ENCODE measurements around the gene ICAM5. TPM values are rescaled to one million over a fixed set of nuclear protein-coding genes. Genes with fewer than 3 reads are reported as not detected.

The ICAM5 gene
- total and polyA plus RNA-seq, 7 donors, result 0.04 to 0.22 (median 0.08) TPM; not detected in 3

DNA sequence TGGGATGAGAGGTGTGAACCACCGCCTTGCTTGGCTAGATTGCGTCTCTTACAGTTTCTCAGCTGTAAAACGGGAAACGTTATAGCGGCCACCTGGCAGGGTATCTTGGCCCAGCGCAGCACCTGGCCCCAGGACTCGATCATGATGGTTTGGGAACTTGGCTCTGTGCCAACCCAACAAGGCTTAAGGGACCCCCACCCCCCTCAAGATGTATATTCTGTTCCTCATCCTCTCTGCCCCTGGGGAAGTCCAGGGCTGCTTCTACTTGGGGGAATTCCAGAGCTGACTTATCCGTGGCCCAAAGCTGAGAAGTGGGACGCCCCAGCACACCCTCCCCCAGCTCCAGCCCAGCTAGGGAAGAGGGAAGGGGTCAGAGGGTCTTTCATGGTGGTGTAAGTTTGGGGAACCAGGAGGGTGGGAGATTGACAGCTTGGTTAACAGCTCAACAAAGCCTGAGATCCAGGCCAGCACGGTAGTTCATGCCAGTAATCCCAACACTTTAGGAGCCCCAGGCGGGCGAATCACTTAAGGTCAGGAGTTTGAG lies 18.1 kb upstream of the ICAM5 start:
- H3K27ac ChIP-seq, result peak overlapping the region; percentile 72
- peak in 1 of 4 donors; percentile 3 for ATAC-seq
- H3K4me1 ChIP-seq, result peaks cover 16% of the 10 kb centered on the region

DNA sequence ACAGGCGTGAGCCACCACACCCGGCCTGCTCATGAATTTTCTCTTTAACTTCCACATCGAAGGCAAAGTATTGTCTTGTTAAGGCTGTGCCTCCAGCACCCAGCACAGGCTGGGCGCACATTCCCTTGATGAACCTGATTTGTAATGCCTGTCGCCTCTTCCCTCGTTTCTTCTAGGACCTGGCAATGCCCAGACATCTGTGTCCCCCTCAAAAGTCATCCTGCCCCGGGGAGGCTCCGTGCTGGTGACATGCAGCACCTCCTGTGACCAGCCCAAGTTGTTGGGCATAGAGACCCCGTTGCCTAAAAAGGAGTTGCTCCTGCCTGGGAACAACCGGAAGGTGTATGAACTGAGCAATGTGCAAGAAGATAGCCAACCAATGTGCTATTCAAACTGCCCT lies 15.2 kb upstream of the ICAM5 start:
- Histone ChIP-seq H3K27me3 (ENCODE audit: insufficient read depth in 3 of 3, low read length in 2 of 3) (peaks cover 0 to 21% (median 1%) of the 10 kb centered on the region in 3 donors), H3K9me3 (no peaks in the 10 kb centered on the region), H3K27ac (no peak overlapping the region), H3K36me3 (ENCODE audit: insufficient read depth in 1 of 2, low read depth in 1 of 2) (peaks cover 0 to 8% of the 10 kb centered on the region in 2 donors), H3K4me3 (no peak overlapping the region), H3K4me1 (peaks cover 14% of the 10 kb centered on the region)
- ATAC-seq (no peak), DNase-seq (no peak)
- 77 to 86% (median 82%) methylated on average over 10 of the region's 10 CpGs for WGBS, 3 donors
- TF ChIP-seq, protein P1, sequence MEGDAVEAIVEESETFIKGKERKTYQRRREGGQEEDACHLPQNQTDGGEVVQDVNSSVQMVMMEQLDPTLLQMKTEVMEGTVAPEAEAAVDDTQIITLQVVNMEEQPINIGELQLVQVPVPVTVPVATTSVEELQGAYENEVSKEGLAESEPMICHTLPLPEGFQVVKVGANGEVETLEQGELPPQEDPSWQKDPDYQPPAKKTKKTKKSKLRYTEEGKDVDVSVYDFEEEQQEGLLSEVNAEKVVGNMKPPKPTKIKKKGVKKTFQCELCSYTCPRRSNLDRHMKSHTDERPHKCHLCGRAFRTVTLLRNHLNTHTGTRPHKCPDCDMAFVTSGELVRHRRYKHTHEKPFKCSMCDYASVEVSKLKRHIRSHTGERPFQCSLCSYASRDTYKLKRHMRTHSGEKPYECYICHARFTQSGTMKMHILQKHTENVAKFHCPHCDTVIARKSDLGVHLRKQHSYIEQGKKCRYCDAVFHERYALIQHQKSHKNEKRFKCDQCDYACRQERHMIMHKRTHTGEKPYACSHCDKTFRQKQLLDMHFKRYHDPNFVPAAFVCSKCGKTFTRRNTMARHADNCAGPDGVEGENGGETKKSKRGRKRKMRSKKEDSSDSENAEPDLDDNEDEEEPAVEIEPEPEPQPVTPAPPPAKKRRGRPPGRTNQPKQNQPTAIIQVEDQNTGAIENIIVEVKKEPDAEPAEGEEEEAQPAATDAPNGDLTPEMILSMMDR (IDR thresholded peaks at IDR 0.05), result no peak
- intact Hi-C loops (cut with DNase I), result loop anchor here in 1 of 2 donors (5.0 kb wide), 1 partner anchor 58 kb away; the partner anchor contains the start of gene RAVER1

More for the DNA sequence above, 18.1 kb upstream of the ICAM5 start:
- Histone ChIP-seq H3K9me3 (no peaks in the 10 kb centered on the region), H3K4me3 (peak overlapping the region; percentile 66), H3K27me3 (ENCODE audit: insufficient read depth in 3 of 3, low read length in 2 of 3) (peaks cover 0 to 22% (median 1%) of the 10 kb centered on the region in 3 donors), H3K36me3 (ENCODE audit: insufficient read depth in 1 of 2, low read depth in 1 of 2) (peaks cover 0 to 8% of the 10 kb centered on the region in 2 donors)
- TF ChIP-seq, protein P1 (IDR thresholded peaks at IDR 0.05), result no peak
- 23 to 29% (median 26%) methylated on average over 12 of the region's 12 CpGs for WGBS, 3 donors
- intact Hi-C loops (cut with DNase I), result loop anchor here in 1 of 2 donors (5.0 kb wide), 1 partner anchor 61 kb away; the partner anchor contains the start of gene RAVER1
- no peak for DNase-seq

DNA sequence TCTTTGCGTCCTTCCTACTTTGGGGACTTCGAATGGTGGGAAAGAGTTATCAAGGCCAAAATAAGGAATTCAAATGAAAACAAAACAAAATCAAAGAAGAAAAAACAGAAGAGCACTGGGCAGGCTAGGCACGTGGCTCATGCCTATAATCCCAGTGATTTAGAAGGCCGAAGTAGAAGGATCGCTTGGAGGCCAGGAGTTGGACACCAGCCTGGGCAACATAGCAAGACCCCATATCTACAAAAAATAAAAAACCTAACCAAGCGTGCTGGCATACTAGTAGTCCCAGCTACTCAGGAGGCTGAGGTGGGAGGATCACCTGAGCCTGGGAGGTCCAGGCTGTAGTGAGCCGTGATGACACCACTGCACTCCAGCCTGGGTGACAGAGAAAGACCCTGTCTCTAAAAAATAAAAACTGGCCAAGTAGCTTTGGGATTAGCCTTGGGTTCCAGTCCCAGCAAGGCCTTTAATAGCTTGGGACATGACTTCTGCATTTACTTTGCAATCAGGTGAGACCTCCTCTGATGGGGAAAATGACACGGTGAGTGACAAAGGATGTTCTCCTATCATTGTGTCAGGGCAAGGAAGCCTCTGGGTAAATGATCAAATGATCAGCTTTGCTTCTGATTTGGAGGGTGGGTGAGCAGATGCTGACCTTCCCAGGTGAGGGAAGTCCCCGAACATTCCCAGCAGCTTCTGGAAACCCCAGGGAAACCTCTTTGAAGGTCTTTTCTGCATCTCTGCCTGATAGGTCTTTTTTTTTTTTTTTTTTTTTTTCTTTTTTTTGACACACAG lies 11.8 kb upstream of the ICAM5 start:
- DNase-seq, result no peak
- intact Hi-C loops (cut with DNase I), result no loop called here
- Histone ChIP-seq H3K4me3 (no peak overlapping the region), H3K4me1 (no peaks in the 10 kb centered on the region), H3K27me3 (ENCODE audit: insufficient read depth in 3 of 3, low read length in 2 of 3) (peaks cover 0 to 3% (median 0%) of the 10 kb centered on the region in 3 donors), H3K9me3 (no peaks in the 10 kb centered on the region), H3K27ac (no peak overlapping the region), H3K36me3 (ENCODE audit: insufficient read depth in 1 of 2, low read depth in 1 of 2) (peaks cover 0 to 8% of the 10 kb centered on the region in 2 donors)
- WGBS, 3 donors, result 86 to 92% (median 87%) methylated on average over 9 of the region's 9 CpGs
- ATAC-seq, result no peak
- TF ChIP-seq, protein P1 (IDR thresholded peaks at IDR 0.05), result no peak

DNA sequence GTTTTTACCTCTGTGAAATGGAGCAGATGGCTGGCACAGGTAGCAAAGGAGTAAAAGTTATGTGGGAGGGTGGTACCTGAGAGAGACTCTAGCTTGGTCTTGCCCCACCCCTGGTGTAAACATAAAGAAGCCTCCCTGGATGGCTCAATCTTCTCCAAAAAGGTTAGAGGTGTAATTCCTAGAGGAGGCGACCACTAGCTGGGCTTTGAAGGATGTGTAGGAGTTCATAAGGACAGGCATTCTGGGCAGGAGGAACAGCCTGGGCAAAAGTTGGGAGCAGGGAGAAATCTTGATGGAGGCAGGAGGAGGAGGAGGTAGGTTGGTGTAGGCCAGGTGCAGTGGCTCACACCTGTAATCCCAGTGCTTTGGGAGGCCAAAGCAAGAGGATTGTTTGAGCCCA lies 10.8 kb upstream of the ICAM5 start:
- Histone ChIP-seq H3K27ac (no peak overlapping the region), H3K4me1 (no peaks in the 10 kb centered on the region), H3K36me3 (ENCODE audit: insufficient read depth in 1 of 2, low read depth in 1 of 2) (peaks cover 0 to 9% of the 10 kb centered on the region in 2 donors), H3K4me3 (no peak overlapping the region), H3K9me3 (no peaks in the 10 kb centered on the region), H3K27me3 (ENCODE audit: insufficient read depth in 3 of 3, low read length in 2 of 3) (peaks cover 0 to 3% (median 0%) of the 10 kb centered on the region in 3 donors)
- DNase-seq (no peak), ATAC-seq (no peak)
- TF ChIP-seq, protein P1 (IDR thresholded peaks at IDR 0.05), result no peak
- WGBS, 3 donors, result 94 to 100% (median 98%) methylated on average over 1 of the region's 1 CpG
- intact Hi-C loops (cut with DNase I), result no loop called here

Data from psoas muscle (tissue), 8 donors.